GM10266 (cell line): ENCODE data around the gene MYO1E.

Experiments
- DNase-seq: peaks from one replicate; pipeline ENCODE4 v3.0.0; 2012; ENCODE audit errors: extremely low spot score
- CTCF ChIP-seq: IDR thresholded peaks from 2 replicates; pipeline ENCODE4 v1.5.1; 2012; ENCODE audit warnings: mild to moderate bottlenecking, low read depth; ENCODE audit not compliant: control insufficient read depth, insufficient read depth; ENCODE audit errors: missing control alignments

The MYO1E gene

GRCh38 chr15:59315914-59316451 lies 56.7 kb downstream of the MYO1E start:
- no peak for TF ChIP-seq CTCF
- no peak for DNase-seq

- TF ChIP-seq CTCF, result no peak
- peak; percentile 55 for DNase-seq
These were observed 58.9 kb downstream of the MYO1E start for GRCh38 chr15:59313641-59314332.

- no peak for DNase-seq
- no peak for TF ChIP-seq CTCF
These were observed 60.5 kb downstream of the MYO1E start for GRCh38 chr15:59312205-59312604.

GRCh38 chr15:59311195-59311594 lies 61.5 kb downstream of the MYO1E start:
- TF ChIP-seq CTCF, result no peak
- DNase-seq, result no peak

GRCh38 chr15:59309405-59309804 lies 63.3 kb downstream of the MYO1E start:
- no peak for DNase-seq
- TF ChIP-seq CTCF, result no peak

- TF ChIP-seq CTCF, result no peak
- DNase-seq, result no peak
These were observed 65.5 kb downstream of the MYO1E start for GRCh38 chr15:59307165-59307537.

GRCh38 chr15:59306520-59307164 lies 66.0 kb downstream of the MYO1E start:
- DNase-seq, result no peak
- TF ChIP-seq CTCF, result no peak
